Muscle of arm (tissue), 12 donors: ENCODE data around the gene FAM193A. TPM values are rescaled to one million over a fixed set of nuclear protein-coding genes. Genes with fewer than 3 reads are reported as not detected.
A peak's percentile ranks its signal among the peaks of the same experiment; 100 is the strongest.
"Not testable (repeated sequence)": the region's sequence is repeated elsewhere in the genome, so short reads cannot be mapped to it uniquely, and the experiment has no call there.

Experiments
- DNase-seq: peaks from one replicate; pipeline ENCODE4 v3.0.0-alpha.2; 2013
- polyA plus RNA-seq, 12 donors: library from polyadenylated mRNA; unstranded; fragments of 120-200 nt; gene quantifications; one replicate each; pipeline ENCODE4 v1.2.1, GENCODE V29; 2013; ENCODE audit not compliant: insufficient read length in 12 of 12

FAM193A gene
- polyA plus RNA-seq, 12 donors, result 15.5 to 36.3 (median 18.8) TPM; not detected in 1

DNA sequence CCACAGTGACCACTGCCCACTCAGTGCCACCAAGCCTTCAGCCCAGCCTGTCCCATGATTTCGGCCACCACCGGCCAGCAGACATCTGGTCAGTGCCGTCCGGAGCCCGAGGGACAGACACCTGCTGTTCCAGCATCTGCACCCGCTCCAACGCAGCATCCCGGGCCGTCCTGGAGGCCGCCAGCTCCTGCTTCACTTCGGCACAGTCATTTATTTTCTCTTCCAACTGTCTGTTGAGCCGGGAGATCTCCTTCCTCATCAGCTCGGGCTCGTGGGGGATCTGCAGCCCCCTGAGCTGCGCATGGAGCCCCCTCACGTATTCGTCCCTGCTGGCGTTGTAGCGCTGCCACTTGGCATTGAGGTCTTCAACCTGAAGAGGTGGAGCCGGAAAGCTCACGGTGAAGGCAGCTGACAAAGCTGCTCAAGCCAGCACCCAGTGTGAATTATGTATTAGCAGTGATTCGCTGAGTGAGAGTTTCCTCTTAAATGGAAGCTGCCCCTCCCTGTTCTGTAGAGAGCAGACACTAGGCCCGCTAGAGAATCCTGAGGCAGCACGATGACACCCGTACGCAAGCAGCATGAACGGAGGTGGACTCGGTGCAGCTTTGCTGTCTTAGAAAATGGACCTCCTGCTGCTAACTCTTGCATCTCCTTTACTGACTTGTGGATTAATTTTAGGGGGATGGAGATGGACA, 208.3 kb downstream of the FAM193A start:
- DNase-seq, result no peak

GRCh38 chr4:2745516-2745915, 209.1 kb downstream of the FAM193A start:
- DNase-seq, result no peak

- no peak for DNase-seq
Observed at GRCh38 chr4:2745981-2746806, 209.7 kb downstream of the FAM193A start.

GRCh38 chr4:2746891-2747695, 210.6 kb downstream of the FAM193A start:
- no peak for DNase-seq

GRCh38 chr4:2750719-2751605, 214.5 kb downstream of the FAM193A start:
- DNase-seq, result no peak

DNA sequence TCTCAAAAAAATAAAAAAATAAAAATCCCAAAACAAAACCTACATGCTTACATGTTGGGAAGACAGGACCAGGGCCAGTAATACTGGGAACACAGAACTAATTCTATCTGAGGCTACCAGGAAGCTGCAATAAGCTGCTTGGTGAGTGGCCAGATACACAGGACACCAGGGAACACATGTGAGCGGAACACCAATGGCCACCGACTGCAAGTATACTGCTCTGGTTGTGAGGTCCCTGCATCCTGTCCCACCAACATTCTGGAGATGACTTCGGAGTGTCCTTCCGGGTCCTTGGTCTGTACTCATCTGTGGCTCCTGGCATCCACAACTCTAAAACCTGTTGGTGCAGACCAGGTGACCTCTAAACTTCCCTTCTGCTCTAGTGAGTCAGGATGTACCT, 217.0 kb downstream of the FAM193A start:
- DNase-seq, result no peak

GRCh38 chr4:2754848-2755819, 218.7 kb downstream of the FAM193A start:
- no peak for DNase-seq

DNA sequence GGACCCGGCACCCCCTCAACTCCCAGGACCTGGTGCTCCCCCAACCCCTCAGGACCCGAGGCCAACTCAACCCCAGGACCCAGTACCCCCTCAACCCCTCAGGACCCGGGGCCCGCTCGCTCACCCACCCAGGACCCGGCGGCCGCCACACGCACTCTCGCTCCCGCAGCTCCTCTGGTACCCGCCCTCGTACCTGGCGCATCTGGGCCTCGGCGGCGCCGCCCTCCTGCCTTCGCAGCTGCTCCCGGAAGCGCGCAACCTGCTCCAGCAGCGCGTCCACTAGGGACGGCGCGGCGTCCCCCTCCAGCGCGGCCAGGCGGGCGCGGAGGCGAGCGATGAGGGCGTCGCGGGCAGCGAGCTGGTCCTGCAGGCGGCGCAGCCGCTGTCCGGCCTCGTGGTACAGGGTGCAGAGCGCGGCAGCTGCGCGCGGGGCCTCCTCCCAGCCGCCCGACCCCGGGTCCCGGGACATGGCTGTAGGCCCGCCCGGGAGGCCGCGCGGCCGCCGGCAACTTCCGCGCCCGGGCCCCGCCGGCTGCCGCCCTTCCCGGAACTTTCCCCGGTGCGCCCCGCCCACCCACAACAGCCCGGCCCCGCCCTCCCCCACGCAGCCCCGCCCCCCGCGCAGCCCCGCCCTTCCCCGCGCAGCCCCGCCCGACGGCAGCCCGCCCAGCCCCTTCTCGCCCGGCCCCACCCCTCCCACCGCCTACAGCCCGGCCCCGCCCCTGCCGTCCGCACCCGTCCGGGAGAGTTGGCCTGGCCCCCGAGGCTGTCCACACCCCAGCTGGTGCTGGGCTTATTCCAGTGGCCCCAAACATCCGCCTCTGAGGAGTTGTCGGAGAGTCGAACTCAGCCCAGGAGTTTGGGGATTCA, 219.6 kb downstream of the FAM193A start, which contains the start of gene TNIP2:
TSS of gene TNIP2 (minus strand) at position 516 of the 870 bp plus-strand sequence. CDS start at position 469, 47 bp downstream.
- DNase-seq, result peak; percentile 70

GRCh38 chr4:2756691-2757350, 220.4 kb downstream of the FAM193A start:
- no peak for DNase-seq

- DNase-seq, result no peak
Observed at GRCh38 chr4:2757426-2757825, 221.0 kb downstream of the FAM193A start.

DNA sequence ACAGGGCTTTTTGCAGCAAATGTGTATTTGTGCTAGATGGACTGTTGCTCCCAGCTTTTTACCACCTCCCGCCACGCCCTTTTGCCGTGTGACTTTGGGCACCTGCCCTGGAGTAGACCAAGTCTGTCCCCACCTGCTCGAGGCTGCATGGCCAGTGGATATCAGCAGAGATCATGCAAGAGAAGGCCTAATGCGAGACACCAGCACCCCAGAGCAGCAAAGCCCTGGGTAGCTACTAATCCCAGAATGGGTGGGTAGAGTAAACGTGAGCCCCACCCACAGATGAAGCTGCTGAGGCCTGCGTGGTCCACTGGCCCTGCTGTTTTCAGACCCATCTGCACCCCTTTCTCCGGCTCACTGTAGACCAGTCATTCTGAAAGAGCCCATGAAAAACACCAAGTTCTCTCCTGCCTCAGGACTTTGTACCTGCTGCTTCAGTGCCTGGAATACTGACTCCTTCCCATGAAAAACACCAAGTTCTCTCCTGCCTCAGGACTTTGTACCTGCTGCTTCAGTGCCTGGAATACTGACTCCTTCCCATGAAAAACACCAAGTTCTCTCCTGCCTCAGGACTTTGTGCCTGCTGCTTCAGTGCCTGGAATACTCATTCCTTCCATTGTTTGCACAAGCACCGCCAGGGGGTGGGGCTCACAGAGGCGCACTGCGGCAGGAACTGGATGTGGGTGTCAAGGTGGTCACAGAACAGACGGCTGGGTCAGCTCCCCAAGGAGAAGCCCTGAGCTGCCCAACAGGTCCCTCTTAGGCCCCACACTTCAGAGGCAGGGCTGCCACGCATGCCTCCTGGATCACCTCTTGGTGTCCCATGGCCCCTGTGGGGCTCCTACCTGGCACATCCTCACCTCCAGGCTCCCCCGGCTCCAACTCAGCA, 224.8 kb downstream of the FAM193A start:
- no peak for DNase-seq

DNA sequence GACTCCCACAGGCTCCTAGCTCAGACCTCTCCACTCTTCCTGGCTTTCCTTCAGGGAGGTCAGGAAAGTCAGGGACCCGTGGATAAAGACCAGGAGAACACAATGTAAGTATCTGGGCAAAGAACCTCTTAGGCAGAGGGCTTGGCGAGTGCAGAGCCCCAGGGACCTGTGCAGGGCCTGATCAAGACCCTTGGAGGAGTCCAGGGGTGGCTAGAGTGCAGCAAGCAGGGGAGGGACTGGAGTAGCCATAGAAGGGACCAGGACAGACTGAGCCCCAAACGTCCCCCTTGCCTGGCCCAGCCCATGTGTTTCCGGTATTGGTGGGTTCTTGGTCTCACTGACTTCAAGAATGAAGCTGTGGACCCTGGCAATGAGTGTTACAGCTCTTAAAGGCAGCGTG, 225.6 kb downstream of the FAM193A start:
- DNase-seq, result no peak

DNA sequence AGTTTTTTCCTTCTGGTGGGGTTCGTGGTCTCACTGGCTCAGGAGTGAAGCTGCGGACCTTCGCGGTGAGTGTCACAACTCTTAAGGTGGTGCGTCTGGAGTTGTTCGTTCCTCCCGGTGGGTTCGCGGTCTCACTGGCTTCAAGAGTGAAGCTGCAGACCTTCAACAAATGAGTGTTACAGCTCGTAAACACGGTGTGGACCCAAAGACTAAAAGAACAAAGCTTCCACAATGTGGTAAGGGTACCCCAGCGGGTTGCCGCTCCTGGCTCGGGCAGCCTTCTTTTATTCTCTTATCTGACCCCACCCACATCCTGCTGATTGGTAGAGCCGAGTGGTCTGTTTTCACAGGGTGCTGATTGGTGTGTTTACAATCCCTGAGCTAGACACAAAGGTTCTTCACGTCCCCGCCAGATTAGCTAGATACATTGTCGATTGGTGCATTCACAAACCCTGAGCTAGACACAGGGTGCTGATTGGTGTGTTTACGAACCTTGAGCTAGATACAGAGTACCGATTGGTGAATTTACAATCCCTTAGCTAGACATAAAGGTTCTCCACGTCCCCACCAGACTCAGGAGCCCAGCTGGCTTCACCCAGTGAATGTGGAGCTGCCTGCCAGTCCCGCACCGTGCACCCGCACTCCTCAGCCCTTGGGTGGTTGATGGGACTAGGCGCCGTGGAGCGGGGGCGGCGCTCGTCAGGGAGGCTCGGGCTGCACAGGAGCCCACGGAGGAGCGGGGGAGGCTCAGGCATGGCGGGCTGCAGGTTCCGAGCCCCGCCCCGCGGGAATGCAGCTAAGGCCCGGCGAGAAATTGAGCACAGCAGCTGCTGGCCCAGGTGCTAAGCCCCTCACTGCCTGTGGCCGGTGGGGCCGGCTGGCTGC, 226.3 kb downstream of the FAM193A start:
- not testable (repeated sequence) for DNase-seq

DNA sequence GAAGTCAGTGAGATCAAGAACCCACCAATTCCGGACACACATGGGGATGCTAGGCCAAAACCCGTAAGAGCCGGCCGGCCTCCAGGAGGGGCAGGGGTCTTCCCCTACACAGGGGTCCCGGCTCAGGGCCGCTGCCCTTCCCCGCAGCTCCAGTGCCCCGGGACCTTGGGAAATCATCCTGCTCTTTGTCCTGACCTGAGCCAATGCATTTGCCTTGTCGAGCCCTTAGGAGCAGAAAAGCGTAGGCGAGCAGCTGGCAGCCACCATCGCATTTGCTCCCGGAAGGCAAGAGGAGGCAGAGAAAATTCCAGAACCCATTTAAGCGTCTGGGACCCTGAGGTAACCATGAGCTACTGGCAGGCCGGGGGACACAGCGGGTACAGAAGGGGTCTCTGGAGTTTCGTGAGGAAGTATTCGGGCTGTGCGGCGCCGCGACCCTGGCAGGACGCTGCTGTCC, 227.1 kb downstream of the FAM193A start:
- no peak for DNase-seq

GRCh38 chr4:2765832-2766526, 229.5 kb downstream of the FAM193A start:
- DNase-seq, result no peak
